Esophagus muscularis mucosa (tissue), 4 donors: Measurements from ENCODE around the gene PIK3R3. TPM values are rescaled to one million over a fixed set of nuclear protein-coding genes. Genes with fewer than 3 reads are reported as not detected.
A peak's percentile ranks its signal among the peaks of the same experiment; 100 is the strongest.

Experiments
- DNase-seq: peaks from one replicate; pipeline ENCODE4 v3.0.0-alpha.2; 2017; ENCODE audit errors: extremely low spot score
- H3K27ac ChIP-seq, 4 donors: fragments of 200-600 bp; sonication (generic); replicated peaks in 1 of 4; 1 replicate in 3 of 4; 2 replicates in 1 of 4; pipeline ENCODE4 v1.5.1; 2016 to 2019; ENCODE audit warnings: mild to moderate bottlenecking in 1 of 4
- H3K27me3 ChIP-seq, 4 donors: fragments of 200-600 bp; sonication (generic); one replicate each; pipeline versions ENCODE4 v1.5.1 to v1.6.0; 2016 to 2019
- H3K36me3 ChIP-seq, 4 donors: fragments of 200-600 bp; sonication (generic); one replicate each; pipeline ENCODE4 v1.5.1; 2016 to 2019
- H3K4me1 ChIP-seq, 4 donors: fragments of 200-600 bp; sonication (generic); one replicate each; pipeline ENCODE4 v1.5.1; 2016 to 2019
- H3K4me3 ChIP-seq, 4 donors: fragments of 200-600 bp; sonication (generic); 1 replicate in 2 of 4; 2 replicates in 2 of 4; pipeline ENCODE4 v1.5.1; 2016 to 2019; ENCODE audit warnings: mild to moderate bottlenecking in 4 of 4, moderate library complexity in 1 of 4
- H3K9me3 ChIP-seq, 4 donors: fragments of 200-600 bp; sonication (generic); 1 replicate in 3 of 4; 2 replicates in 1 of 4; pipeline ENCODE4 v1.5.1; 2016 to 2019
- CTCF ChIP-seq, 3 experiments: fragments of 200-600 bp in 2 of 3; fragments of 450-650 bp in 1 of 3; sonication (generic) in 2 of 3; IDR thresholded peaks; one replicate each; pipeline ENCODE4 v1.5.1; 2017 to 2019; ENCODE audit warnings: antibody characterized with exemption in 3 of 3, mild to moderate bottlenecking in 2 of 3, moderate library complexity in 1 of 3
- EP300 ChIP-seq: sonication (generic); formaldehyde crosslinking; IDR thresholded peaks from one replicate; pipeline ENCODE4 v1.6.1; 2017; ENCODE audit warnings: antibody characterized with exemption
- POLR2A ChIP-seq: fragments of 450-650 bp; IDR thresholded peaks from one replicate; pipeline ENCODE4 v1.6.1; 2017; ENCODE audit warnings: antibody characterized with exemption, moderate library complexity, mild to moderate bottlenecking, low read depth
- POLR2AphosphoS5 ChIP-seq, 2 donors: sonication (generic); formaldehyde crosslinking; IDR thresholded peaks; one replicate each; pipeline ENCODE4 v1.6.1; 2017; ENCODE audit warnings: antibody characterized with exemption in 2 of 2
- WGBS: methylation state at CpG from one replicate; pipeline ENCODE4 v1.1.5; 2018; 5-methylcytosine and 5-hydroxymethylcytosine counted together
- intact Hi-C: fragments of 100-400 bp; cut with DNase I; formaldehyde crosslinking; loops from one replicate; pipeline ENCODE4 v1.15.1; 2023
- total RNA-seq, 4 donors: library from RNA; depleted of rRNA; stranded (reverse); fragments of >200 nt; gene quantifications; one replicate each; pipeline versions ENCODE4 v1.1.0 to v1.2.1, GENCODE V29; 2016

Gene PIK3R3
- total RNA-seq, 4 donors from 2014 or later, result 13.7 to 34.3 (median 21.4) TPM

GRCh38 chr1:46030074-46030870, 102.2 kb downstream of the PIK3R3 start:
- Histone ChIP-seq H3K4me1 (peaks cover 0 to 25% (median 8%) of the 10 kb centered on the region in 4 donors), H3K36me3 (peaks cover 20 to 84% (median 66%) of the 10 kb centered on the region in 4 donors), H3K9me3 (no peaks in the 10 kb centered on the region), H3K4me3 (no peak overlapping the region), H3K27me3 (no peaks in the 10 kb centered on the region), H3K27ac (no peak overlapping the region)
- 90% methylated on average over 15 of the region's 18 CpGs for WGBS
- TF ChIP-seq CTCF (IDR thresholded peaks at IDR 0.05) (no peak), POLR2A (no peak), POLR2AphosphoS5 (IDR thresholded peaks at IDR 0.05) (no peak), EP300 (no peak)
- intact Hi-C loops, result no loop called here
- DNase-seq, result no peak

GRCh38 chr1:46027788-46028573, 104.4 kb downstream of the PIK3R3 start:
- H3K4me3 ChIP-seq, result no peak overlapping the region

GRCh38 chr1:46026531-46026930, 105.9 kb downstream of the PIK3R3 start:
- WGBS, result 74% methylated on average over 3 of the region's 3 CpGs
- Histone ChIP-seq H3K9me3 (no peaks in the 10 kb centered on the region), H3K27me3 (no peaks in the 10 kb centered on the region), H3K27ac (no peak overlapping the region), H3K4me3 (no peak overlapping the region), H3K4me1 (peaks cover 0 to 25% (median 6%) of the 10 kb centered on the region in 4 donors), H3K36me3 (peaks cover 43 to 80% (median 65%) of the 10 kb centered on the region in 4 donors)
- intact Hi-C loops, result no loop called here
- no peak for DNase-seq
- TF ChIP-seq POLR2A, result no peak
- no peak for TF ChIP-seq POLR2AphosphoS5 (IDR thresholded peaks at IDR 0.05)
- no peak for TF ChIP-seq EP300

More at GRCh38 chr1:46027788-46028573, 104.4 kb downstream of the PIK3R3 start:
- H3K9me3 ChIP-seq, result no peaks in the 10 kb centered on the region
- H3K4me1 ChIP-seq, result peaks cover 0 to 25% (median 6%) of the 10 kb centered on the region in 4 donors
- TF ChIP-seq CTCF (IDR thresholded peaks at IDR 0.05), result no peak
- H3K27me3 ChIP-seq, result no peaks in the 10 kb centered on the region
- no peak overlapping the region for H3K27ac ChIP-seq
- DNase-seq, result no peak
- whole genome bisulfite sequencing, result 98% methylated on average over 6 of the region's 8 CpGs
- intact Hi-C loops, result no loop called here
- peaks cover 33 to 80% (median 64%) of the 10 kb centered on the region in 4 donors for H3K36me3 ChIP-seq

- Histone ChIP-seq H3K4me1 (peaks cover 0 to 35% (median under 1%) of the 10 kb centered on the region in 4 donors), H3K9me3 (no peaks in the 10 kb centered on the region), H3K27ac (no peak overlapping the region), H3K36me3 (peaks cover 23 to 40% (median 30%) of the 10 kb centered on the region in 4 donors), H3K27me3 (no peaks in the 10 kb centered on the region), H3K4me3 (no peak overlapping the region)
- no peak for DNase-seq
- TF ChIP-seq EP300 (no peak), POLR2A (no peak), POLR2AphosphoS5 (IDR thresholded peaks at IDR 0.05) (no peak), CTCF (IDR thresholded peaks at IDR 0.05) (peak in 2 of 3 experiments; percentile 3 to 6)
- intact Hi-C loops, result no loop called here
- 94% methylated on average over 2 of the region's 2 CpGs for WGBS
Measured at GRCh38 chr1:46021046-46021996, 111.1 kb downstream of the PIK3R3 start.
